ENCODE measurements around the gene LRMDA. TPM values are rescaled to one million over a fixed set of nuclear protein-coding genes. Genes with fewer than 3 reads are reported as not detected.

Gene LRMDA
- total and polyA plus RNA-seq, 2 of the 13 experiments (the other 11 are each of a cell fraction or from before 2014, with no cell fraction given), result 13.4 to 22.0 TPM

DNA sequence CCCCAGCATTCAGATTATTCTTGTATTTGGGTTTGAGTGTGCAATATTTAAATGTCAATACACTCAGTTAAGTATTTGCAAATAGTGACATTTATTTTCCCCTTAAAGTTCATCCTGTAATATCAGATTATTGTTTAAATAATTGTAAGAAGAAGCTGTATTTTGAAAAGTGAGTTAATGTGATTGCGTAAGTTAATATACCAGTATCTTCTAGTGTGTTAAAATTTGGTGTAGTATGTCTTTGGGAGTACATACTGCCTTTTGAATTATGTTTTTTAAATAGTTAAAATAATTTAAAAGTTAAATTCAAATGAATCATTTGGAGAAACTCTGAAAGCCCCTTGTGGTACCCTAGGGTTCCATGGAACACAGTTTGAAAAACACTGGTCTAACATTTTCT lies 28.6 kb downstream of the LRMDA start:
- no TSS peak for BruUV-seq (replicated peaks)
- Histone ChIP-seq H3K4me1 (ENCODE audit: insufficient read depth, low read length) (0 out of 2 replicates have a peak, but pooled peaks cover 5% of the 10 kb centered on the region), H3K9me3 (ENCODE audit: low read length) (no peaks in the 10 kb centered on the region), H3K4me2 (ENCODE audit: low read depth, low read length) (no peak overlapping the region), H3K79me2 (ENCODE audit: insufficient read depth, low read length) (no peaks in the 10 kb centered on the region), H3K4me3 (replicated peaks in 1 of 3; ENCODE audit: insufficient read depth in 1 of 3, low read depth in 2 of 3, low read length in 3 of 3) (no peak overlapping the region), H3K9ac (ENCODE audit: insufficient read depth, low read depth, low read length) (no peak overlapping the region), H2AFZ (ENCODE audit: low read length) (no peak overlapping the region), H3K27ac (ENCODE audit: extremely low read length, insufficient read depth, low read length) (no peak overlapping the region), H3K36me3 (replicated peaks in 1 of 2; ENCODE audit: control insufficient read depth in 1 of 2, insufficient read depth in 2 of 2, low read length in 2 of 2) (peaks cover 5 to 9% of the 10 kb centered on the region in 2 experiments; a peak in 4 of 5 replicates), H3K27me3 (ENCODE audit: control insufficient read depth in 1 of 2, insufficient read depth in 2 of 2, low read length in 2 of 2) (no peaks in the 10 kb centered on the region), H4K20me1 (ENCODE audit: insufficient read depth, low read length) (no peaks in the 10 kb centered on the region)
- ChIA-PET CTCF (ENCODE audit: low intra/inter-chr PET ratio, low total read pairs) (no interaction called here), POLR2A (no interaction called here)
- DNase-seq (ENCODE audit: low spot score) (no peak), FAIRE-seq (no peak), ATAC-seq (no peak)
- TF ChIP-seq CHD4 (IDR thresholded peaks at IDR 0.05; ENCODE audit: borderline replicate concordance, low read length) (no peak), CEBPB (IDR thresholded peaks at IDR 0.05; ENCODE audit: borderline replicate concordance, low read depth, low read length) (peak; percentile 37; the same call in 1 of the 2 replicates), TOPORS (CRISPR knock-in tag; IDR thresholded peaks at IDR 0.05) (no peak), ZSCAN29 (CRISPR knock-in tag; conservative IDR thresholded peaks at IDR 0.05) (no peak)
- WGBS (ENCODE audit: low lambda C conversion rate), result 100% methylated on average over 1 of the region's 1 CpG
- intact Hi-C loops (cut with micrococcal nuclease; ENCODE audit: unreplicated experiment) (no loop called here), in situ Hi-C loops (cut with HindIII; ENCODE audit: extremely low pct_ligation_motif_present, low pct_unique_long_range_greater_than_20kb) (no loop called here)

DNA sequence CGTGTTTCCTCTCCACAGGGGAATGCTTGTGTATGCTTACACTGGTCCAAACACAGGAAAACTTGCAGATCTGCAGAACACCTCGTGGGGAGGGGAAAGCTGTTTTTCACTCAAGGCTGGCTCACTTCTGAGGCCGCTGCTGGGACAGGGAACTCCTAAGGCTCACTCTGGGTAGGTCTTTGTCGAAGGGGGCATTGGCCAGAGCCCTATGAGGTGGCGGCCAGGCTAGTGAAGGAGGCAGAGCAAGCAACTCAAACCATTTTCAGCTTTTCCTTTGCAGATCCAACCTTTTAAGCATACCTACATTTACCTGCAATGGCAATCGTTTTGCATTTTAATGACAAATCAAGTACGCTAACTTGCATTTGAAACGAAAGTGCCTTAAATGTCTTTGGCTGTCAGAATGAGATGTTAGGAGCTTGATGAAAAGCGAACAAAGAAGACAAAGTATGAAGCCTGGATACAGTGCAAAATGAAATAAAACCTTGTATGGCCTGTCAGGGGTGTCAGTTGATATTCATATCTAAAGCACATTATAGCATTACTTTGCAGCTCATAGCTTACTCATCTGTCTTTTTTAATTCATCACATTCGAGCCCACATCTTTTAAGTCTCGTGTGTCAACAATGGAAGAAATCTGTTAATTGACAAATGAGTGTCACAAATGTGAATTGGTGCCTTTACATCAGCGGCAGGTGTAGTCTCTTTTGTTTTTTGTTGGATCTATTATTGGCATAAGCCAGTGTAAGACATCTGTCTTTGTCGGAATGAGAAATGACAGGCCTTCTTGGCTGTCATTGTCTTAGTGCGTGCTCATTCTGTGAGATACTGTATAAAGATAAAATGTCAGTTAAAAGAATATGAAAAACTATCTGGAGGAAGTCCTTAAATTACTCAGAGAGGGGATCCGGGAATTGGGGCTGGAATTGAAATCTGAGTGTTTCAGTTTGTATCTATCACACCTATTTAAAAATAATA lies 30.5 kb downstream of the LRMDA start:
- intact Hi-C loops (cut with micrococcal nuclease; ENCODE audit: unreplicated experiment) (no loop called here), in situ Hi-C loops (cut with HindIII; ENCODE audit: extremely low pct_ligation_motif_present, low pct_unique_long_range_greater_than_20kb) (no loop called here)
- no peak overlapping the region for H2AFZ ChIP-seq (ENCODE audit: low read length)
- H3K4me1 ChIP-seq (ENCODE audit: insufficient read depth, low read length), result 0 out of 2 replicates have a peak, but pooled peaks cover 5% of the 10 kb centered on the region
- no peaks in the 10 kb centered on the region for H3K9me3 ChIP-seq (ENCODE audit: low read length)
- H3K4me2 ChIP-seq (ENCODE audit: low read depth, low read length), result no peak overlapping the region
- H3K79me2 ChIP-seq (ENCODE audit: insufficient read depth, low read length), result no peaks in the 10 kb centered on the region
- H3K9ac ChIP-seq (ENCODE audit: insufficient read depth, low read depth, low read length), result no peak overlapping the region
- H3K27ac ChIP-seq (ENCODE audit: extremely low read length, insufficient read depth, low read length), result no peak overlapping the region
- ATAC-seq, result no peak
- H3K27me3 ChIP-seq (ENCODE audit: control insufficient read depth in 1 of 2, insufficient read depth in 2 of 2, low read length in 2 of 2), result no peaks in the 10 kb centered on the region
- POLR2A ChIA-PET, result no interaction called here
- no peak for FAIRE-seq
- no peak for DNase-seq (ENCODE audit: low spot score)
- CTCF ChIA-PET (ENCODE audit: low intra/inter-chr PET ratio, low total read pairs), result no interaction called here
- WGBS (ENCODE audit: low lambda C conversion rate), result 93% methylated on average over 15 of the region's 15 CpGs
- peaks cover 2 to 4% of the 10 kb centered on the region in 2 experiments; a peak in 1 of 5 replicates for H3K36me3 ChIP-seq (replicated peaks in 1 of 2; ENCODE audit: control insufficient read depth in 1 of 2, insufficient read depth in 2 of 2, low read length in 2 of 2)
- no peaks in the 10 kb centered on the region for H4K20me1 ChIP-seq (ENCODE audit: insufficient read depth, low read length)
- TF ChIP-seq, protein P1, sequence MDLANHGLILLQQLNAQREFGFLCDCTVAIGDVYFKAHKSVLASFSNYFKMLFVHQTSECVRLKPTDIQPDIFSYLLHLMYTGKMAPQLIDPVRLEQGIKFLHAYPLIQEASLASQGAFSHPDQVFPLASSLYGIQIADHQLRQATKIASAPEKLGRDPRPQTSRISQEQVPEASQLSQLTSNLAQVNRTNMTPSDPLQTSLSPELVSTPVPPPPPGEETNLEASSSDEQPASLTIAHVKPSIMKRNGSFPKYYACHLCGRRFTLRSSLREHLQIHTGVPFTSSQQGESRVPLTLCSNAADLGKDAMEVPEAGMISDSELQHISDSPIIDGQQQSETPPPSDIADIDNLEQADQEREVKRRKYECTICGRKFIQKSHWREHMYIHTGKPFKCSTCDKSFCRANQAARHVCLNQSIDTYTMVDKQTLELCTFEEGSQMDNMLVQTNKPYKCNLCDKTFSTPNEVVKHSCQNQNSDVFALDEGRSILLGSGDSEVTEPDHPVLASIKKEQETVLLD (CRISPR knock-in tag; IDR thresholded peaks at IDR 0.05; ENCODE audit: low read depth), result no peak
- TF ChIP-seq NPAS2 (CRISPR knock-in tag; IDR thresholded peaks at IDR 0.05; ENCODE audit: borderline replicate concordance), result no peak
- TF ChIP-seq, protein P2, sequence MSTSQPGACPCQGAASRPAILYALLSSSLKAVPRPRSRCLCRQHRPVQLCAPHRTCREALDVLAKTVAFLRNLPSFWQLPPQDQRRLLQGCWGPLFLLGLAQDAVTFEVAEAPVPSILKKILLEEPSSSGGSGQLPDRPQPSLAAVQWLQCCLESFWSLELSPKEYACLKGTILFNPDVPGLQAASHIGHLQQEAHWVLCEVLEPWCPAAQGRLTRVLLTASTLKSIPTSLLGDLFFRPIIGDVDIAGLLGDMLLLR (CRISPR knock-in tag; IDR thresholded peaks at IDR 0.05), result no peak
- no TSS peak for BruUV-seq (replicated peaks)
- H3K4me3 ChIP-seq (replicated peaks in 1 of 3; ENCODE audit: insufficient read depth in 1 of 3, low read depth in 2 of 3, low read length in 3 of 3), result no peak overlapping the region

Measured in HepG2 (cell line).